GM23248 (cell line): ENCODE measurements around the gene SLC7A4. TPM values are rescaled to one million over a fixed set of nuclear protein-coding genes. Genes with fewer than 3 reads are reported as not detected.

ENCODE experiments used
- DNase-seq: peaks from one replicate; pipeline ENCODE4 v3.0.0-alpha.2; 2015
- H2AFZ ChIP-seq: fragments of 200-600 bp; sonication (generic); 2 replicates; pipeline ENCODE4 v1.6.1; 2016; ENCODE audit warnings: antibody characterized with exemption
- H3F3A ChIP-seq: fragments of 200-600 bp; sonication (generic); 2 replicates; pipeline ENCODE4 v1.6.1; 2016; ENCODE audit warnings: mild to moderate bottlenecking, antibody characterized with exemption, mixed run types; ENCODE audit not compliant: insufficient read depth
- H3K27ac ChIP-seq: fragments of 200-600 bp; sonication (generic); 2 replicates; pipeline ENCODE4 v1.5.1; 2016; ENCODE audit warnings: mild to moderate bottlenecking
- H3K27me3 ChIP-seq: fragments of 200-600 bp; sonication (generic); replicated peaks from 2 replicates; pipeline ENCODE4 v1.6.1; 2016; ENCODE audit warnings: mild to moderate bottlenecking; ENCODE audit not compliant: insufficient read depth
- H3K36me3 ChIP-seq: fragments of 200-600 bp; sonication (generic); 2 replicates; pipeline ENCODE4 v1.6.1; 2016; ENCODE audit warnings: low read depth, mild to moderate bottlenecking
- H3K4me1 ChIP-seq: fragments of 200-600 bp; sonication (generic); 2 replicates; pipeline ENCODE4 v1.6.1; 2016; ENCODE audit warnings: mild to moderate bottlenecking; ENCODE audit not compliant: insufficient read depth
- H3K4me2 ChIP-seq: fragments of 200-600 bp; sonication (generic); one replicate; pipeline ENCODE4 v1.6.1; 2016; ENCODE audit warnings: mild to moderate bottlenecking; ENCODE audit not compliant: unreplicated experiment
- H3K4me3 ChIP-seq: fragments of 200-600 bp; sonication (generic); 2 replicates; pipeline ENCODE4 v1.5.1; 2016; ENCODE audit warnings: mild to moderate bottlenecking
- H3K79me2 ChIP-seq: fragments of 200-600 bp; sonication (generic); 2 replicates; pipeline ENCODE4 v1.6.1; 2016; ENCODE audit warnings: mild to moderate bottlenecking; ENCODE audit not compliant: insufficient read depth
- H3K9ac ChIP-seq: fragments of 200-600 bp; sonication (generic); 2 replicates; pipeline ENCODE4 v1.6.1; 2016; ENCODE audit warnings: mild to moderate bottlenecking
- H3K9me2 ChIP-seq: fragments of 200-600 bp; sonication (generic); 2 replicates; pipeline ENCODE4 v1.6.1; 2016; ENCODE audit warnings: mixed run types, mild to moderate bottlenecking, moderate library complexity; ENCODE audit not compliant: insufficient read depth
- H3K9me3 ChIP-seq: fragments of 200-600 bp; sonication (generic); one replicate; pipeline ENCODE4 v1.6.1; 2017; ENCODE audit warnings: low read depth
- H4K20me1 ChIP-seq: fragments of 200-600 bp; sonication (generic); 2 replicates; pipeline ENCODE4 v1.6.0; 2016; ENCODE audit not compliant: insufficient read depth
- EZH2 ChIP-seq: fragments of 200-600 bp; sonication (generic); IDR thresholded peaks from 2 replicates; pipeline ENCODE4 v1.6.1; 2018; ENCODE audit warnings: antibody characterized with exemption, mild to moderate bottlenecking; ENCODE audit not compliant: insufficient read depth, poor library complexity, severe bottlenecking
- EZH2phosphoT487 ChIP-seq: fragments of 200-600 bp; sonication (generic); IDR thresholded peaks from 2 replicates; pipeline ENCODE4 v1.6.1; 2018; ENCODE audit warnings: antibody characterized with exemption, moderate library complexity, mild to moderate bottlenecking, low read depth; ENCODE audit not compliant: insufficient read depth
- WGBS, 2 experiments: methylation state at CpG; one replicate each; pipeline ENCODE4 v1.1.6; 2015 to 2017; ENCODE audit warnings: low lambda C conversion rate in 2 of 2, low coverage in 1 of 2; ENCODE audit errors: missing lambda C conversion rate in 2 of 2; 5-methylcytosine and 5-hydroxymethylcytosine counted together
- in situ Hi-C: fragments of 300-500 bp; cut with MboI; formaldehyde crosslinking; loops from 2 replicates; pipeline ENCODE4 v1.15.0; 2020
- polyA plus RNA-seq: library from polyadenylated mRNA; unstranded; fragments of >200 nt; fragmentation: Nextera tagmentation; extraction: Ambion mirVana; gene quantifications from 2 replicates; pipeline ENCODE4 v1.2.1, GENCODE V29; 2016
- total RNA-seq: library from RNA; depleted of rRNA; stranded (reverse); fragments of >200 nt; shearing (Covaris generic); gene quantifications from 2 replicates; pipeline ENCODE4 v1.2.3, GENCODE V29; 2014

Gene SLC7A4
- total and polyA plus RNA-seq, 2 experiments from 2014 or later = not detected

- Histone ChIP-seq H3K9me2 (no peaks in the 10 kb centered on the region), H3K36me3 (peaks cover under 1% of the 10 kb centered on the region; the same call in 1 of the 2 replicates), H4K20me1 (no peaks in the 10 kb centered on the region), H3K9me3 (no peaks in the 10 kb centered on the region), H3K27me3 (no peaks in the 10 kb centered on the region), H3K79me2 (no peaks in the 10 kb centered on the region), H3K4me2 (no peak overlapping the region), H3K9ac (no peak overlapping the region), H3K4me3 (no peak overlapping the region), H3F3A (no peaks in the 10 kb centered on the region), H3K4me1 (no peaks in the 10 kb centered on the region), H2AFZ (no peak overlapping the region), H3K27ac (no peak overlapping the region)
- no peak for DNase-seq
- 83% methylated on average over 7 of the region's 7 CpGs for WGBS, 2 experiments
- TF ChIP-seq EZH2phosphoT487 = no peak
- no peak for TF ChIP-seq EZH2
- in situ Hi-C loops = no loop called here
These were observed 40.3 kb downstream of the SLC7A4 start for GRCh38 chr22:20992056-20992442.

- 91% methylated on average over 24 of the region's 24 CpGs for WGBS, 2 experiments
These were observed 40.9 kb downstream of the SLC7A4 start for GRCh38 chr22:20991252-20992055.

GRCh38 chr22:20990184-20991180 is 41.9 kb downstream of the SLC7A4 start:
- H3K36me3 ChIP-seq = peaks cover 4% of the 10 kb centered on the region; the same call in 1 of the 2 replicates
- H3K9me3 ChIP-seq = no peaks in the 10 kb centered on the region
- 81 to 82% methylated on average over 21 of the region's 21 CpGs for WGBS, 2 experiments
- in situ Hi-C loops = no loop called here
- TF ChIP-seq EZH2phosphoT487 (no peak), EZH2 (no peak)
- no peaks in the 10 kb centered on the region for H3K4me1 ChIP-seq
- no peak overlapping the region for H3K4me2 ChIP-seq
- no peaks in the 10 kb centered on the region for H3K9me2 ChIP-seq
- H2AFZ ChIP-seq = no peak overlapping the region
- H3K9ac ChIP-seq = no peak overlapping the region
- no peak overlapping the region for H3K4me3 ChIP-seq
- H3F3A ChIP-seq = no peaks in the 10 kb centered on the region
- no peak for DNase-seq
- H3K27ac ChIP-seq = no peak overlapping the region
- peaks cover 2% of the 10 kb centered on the region; the same call in 1 of the 2 replicates for H3K79me2 ChIP-seq
- no peaks in the 10 kb centered on the region for H3K27me3 ChIP-seq
- no peaks in the 10 kb centered on the region for H4K20me1 ChIP-seq

More at GRCh38 chr22:20991252-20992055, 40.9 kb downstream of the SLC7A4 start:
- H3K4me3 ChIP-seq = no peak overlapping the region
- no peak for DNase-seq
- H3K79me2 ChIP-seq = no peaks in the 10 kb centered on the region
- H3K27ac ChIP-seq = no peak overlapping the region
- no peaks in the 10 kb centered on the region for H3F3A ChIP-seq
- H3K9me2 ChIP-seq = no peaks in the 10 kb centered on the region
- H3K4me2 ChIP-seq = no peak overlapping the region
- no peak overlapping the region for H3K9ac ChIP-seq
- H4K20me1 ChIP-seq = no peaks in the 10 kb centered on the region
- H3K27me3 ChIP-seq = no peaks in the 10 kb centered on the region
- no peak overlapping the region for H2AFZ ChIP-seq
- TF ChIP-seq EZH2 = no peak
- in situ Hi-C loops = no loop called here
- H3K36me3 ChIP-seq = peaks cover 4% of the 10 kb centered on the region; the same call in 1 of the 2 replicates
- H3K9me3 ChIP-seq = no peaks in the 10 kb centered on the region
- H3K4me1 ChIP-seq = no peaks in the 10 kb centered on the region

GRCh38 chr22:20989323-20990138 is 42.8 kb downstream of the SLC7A4 start:
- Histone ChIP-seq H3K9me3 (no peaks in the 10 kb centered on the region), H3K9ac (no peak overlapping the region), H3K4me2 (no peak overlapping the region), H3K79me2 (peaks cover 11% of the 10 kb centered on the region), H3K27ac (no peak overlapping the region), H3K36me3 (peaks cover 4% of the 10 kb centered on the region; the same call in 1 of the 2 replicates), H3K27me3 (no peaks in the 10 kb centered on the region), H3K4me3 (no peak overlapping the region), H3K4me1 (no peaks in the 10 kb centered on the region), H3K9me2 (no peaks in the 10 kb centered on the region), H3F3A (no peaks in the 10 kb centered on the region), H4K20me1 (no peaks in the 10 kb centered on the region), H2AFZ (no peak overlapping the region)
- TF ChIP-seq EZH2 (no peak), EZH2phosphoT487 (no peak)
- 59 to 68% methylated on average over 11 to 17 of the region's 17 CpGs for WGBS, 2 experiments
- in situ Hi-C loops = no loop called here
- DNase-seq = no peak
